Measurements from ENCODE around the gene CD28.

CD28 gene

GRCh38 chr2:203715744-203716143 lies 9.3 kb downstream of the CD28 start:
- DNase-seq (ENCODE audit: low spot score), result no peak

GRCh38 chr2:203718087-203718486 lies 11.6 kb downstream of the CD28 start:
- DNase-seq (ENCODE audit: low spot score), result no peak

DNA sequence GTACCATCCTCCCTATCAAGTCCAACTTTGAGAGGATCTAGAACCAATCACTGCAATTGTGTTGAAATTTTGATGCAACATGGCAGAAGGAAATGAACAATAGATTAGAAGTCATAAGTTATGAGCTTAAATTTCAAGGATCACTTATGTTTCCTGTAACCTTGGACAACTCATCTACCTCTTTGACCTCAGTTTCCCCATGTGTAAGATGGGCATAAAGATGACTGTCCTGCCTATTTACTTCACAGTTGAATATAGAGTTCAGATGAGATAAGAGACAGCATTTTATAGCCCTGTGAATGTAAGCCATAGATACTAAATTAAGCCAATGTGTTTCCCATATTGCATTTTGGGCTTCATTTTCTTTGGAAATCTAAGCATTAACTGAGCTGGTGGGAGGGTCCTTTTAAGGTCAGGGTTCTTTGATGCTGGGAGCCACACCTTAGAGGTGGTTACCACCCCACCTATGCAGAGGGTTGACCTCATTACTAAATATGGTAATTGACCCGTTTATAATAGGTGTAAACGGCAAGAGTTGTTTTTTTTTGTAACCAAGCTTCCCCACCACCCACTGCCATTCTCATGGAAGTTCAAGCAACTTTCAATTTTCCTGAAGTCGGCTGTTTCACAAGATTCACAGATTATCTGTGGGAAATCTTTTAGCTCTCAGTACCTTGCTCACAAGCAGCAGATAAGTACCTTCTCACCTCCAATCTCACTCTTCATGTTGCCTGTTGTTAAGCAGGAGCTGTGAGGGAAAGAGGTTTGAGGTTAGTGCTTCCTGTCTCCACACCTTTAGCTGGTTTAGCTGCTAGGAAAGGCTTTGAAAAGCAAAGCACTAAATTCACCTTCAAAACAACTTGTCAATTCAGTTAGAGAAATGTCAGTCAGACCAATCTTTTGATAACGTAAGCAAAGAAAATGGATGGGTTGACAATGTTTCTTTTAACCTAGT lies 13.3 kb downstream of the CD28 start:
- DNase-seq (ENCODE audit: low spot score), result no peak

GRCh38 chr2:203720915-203721672 lies 14.7 kb downstream of the CD28 start:
- DNase-seq (ENCODE audit: low spot score), result no peak

DNA sequence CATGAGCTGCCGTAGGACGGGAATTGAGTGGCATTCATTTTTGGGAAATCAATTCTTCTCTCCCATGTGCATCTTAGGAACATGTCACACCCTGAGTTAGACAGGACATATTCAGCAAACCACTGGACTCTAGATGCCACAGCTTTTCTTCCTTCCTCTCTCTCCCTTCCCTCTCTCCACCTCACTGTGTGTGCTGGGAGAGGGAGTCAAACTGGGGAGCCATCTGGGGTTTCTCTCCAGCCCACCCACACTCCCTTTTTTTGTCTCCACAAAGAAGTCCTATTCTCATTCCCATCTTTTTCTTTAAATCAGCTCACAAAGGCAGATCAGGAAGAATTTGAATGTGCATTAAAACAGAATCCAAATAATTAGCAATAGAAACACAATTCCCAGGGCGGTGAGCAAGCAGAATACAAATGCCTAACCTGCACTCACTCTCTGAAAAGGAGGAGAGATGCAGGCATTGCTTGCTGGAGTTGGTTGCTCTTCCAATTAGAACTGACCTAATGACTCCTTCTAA lies 15.4 kb downstream of the CD28 start:
- no peak for DNase-seq (ENCODE audit: low spot score)

GRCh38 chr2:203722411-203722810 lies 16.0 kb downstream of the CD28 start:
- DNase-seq (ENCODE audit: low spot score), result no peak

DNA sequence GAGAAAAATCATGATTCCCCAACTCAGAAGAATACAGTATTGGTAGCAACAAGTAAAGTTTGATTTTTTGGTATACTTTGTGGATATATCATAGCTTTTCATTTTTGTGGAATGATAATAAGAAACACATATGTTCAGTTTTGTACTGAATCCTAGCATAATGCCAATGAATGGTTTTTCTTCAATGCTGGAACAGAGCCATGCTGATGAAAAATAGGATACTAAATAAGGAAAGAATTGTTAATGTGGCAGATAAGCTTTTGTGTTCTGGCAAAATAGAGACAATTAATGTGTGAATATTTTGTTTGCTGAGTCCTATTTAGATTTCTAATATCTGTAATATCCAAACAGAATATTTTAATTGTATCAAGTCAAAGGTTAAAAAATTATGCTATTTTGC lies 21.9 kb downstream of the CD28 start:
- DNase-seq (ENCODE audit: low spot score), result no peak

GRCh38 chr2:203730076-203730729 lies 23.8 kb downstream of the CD28 start:
- no peak for DNase-seq (ENCODE audit: low spot score)

- DNase-seq (ENCODE audit: low spot score), result no peak
These were observed 24.4 kb downstream of the CD28 start for GRCh38 chr2:203730883-203731282.

- peak; percentile 20 for DNase-seq (ENCODE audit: low spot score)
These were observed 25.9 kb downstream of the CD28 start for GRCh38 chr2:203732092-203732952.

DNA sequence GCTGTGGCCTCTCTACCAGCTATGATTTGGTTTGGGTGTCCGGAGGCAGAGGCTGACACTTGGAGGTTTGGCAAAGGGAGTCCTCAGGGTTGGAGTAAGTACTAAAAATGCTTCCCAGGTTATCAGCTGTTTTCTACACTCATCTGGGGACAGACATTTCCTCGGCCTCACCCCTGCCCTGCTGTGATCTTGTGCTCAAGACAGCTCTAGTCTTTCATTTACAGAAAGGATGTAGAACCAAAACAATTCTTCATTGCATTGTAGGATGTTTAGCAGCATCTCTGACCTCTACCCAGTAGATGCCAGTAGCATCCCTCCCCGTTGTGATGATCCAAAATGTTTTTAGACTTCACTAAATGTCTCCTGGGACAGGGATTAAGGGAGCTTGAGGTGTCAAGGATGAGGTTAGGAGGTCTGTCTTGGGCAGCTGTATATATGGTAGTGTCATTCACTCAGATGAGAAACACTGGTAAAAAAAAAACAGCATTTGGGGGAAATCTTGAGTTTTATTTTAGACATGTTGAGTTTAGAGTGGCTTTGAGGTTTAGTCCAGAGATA lies 26.6 kb downstream of the CD28 start:
- DNase-seq (ENCODE audit: low spot score), result no peak

DNA sequence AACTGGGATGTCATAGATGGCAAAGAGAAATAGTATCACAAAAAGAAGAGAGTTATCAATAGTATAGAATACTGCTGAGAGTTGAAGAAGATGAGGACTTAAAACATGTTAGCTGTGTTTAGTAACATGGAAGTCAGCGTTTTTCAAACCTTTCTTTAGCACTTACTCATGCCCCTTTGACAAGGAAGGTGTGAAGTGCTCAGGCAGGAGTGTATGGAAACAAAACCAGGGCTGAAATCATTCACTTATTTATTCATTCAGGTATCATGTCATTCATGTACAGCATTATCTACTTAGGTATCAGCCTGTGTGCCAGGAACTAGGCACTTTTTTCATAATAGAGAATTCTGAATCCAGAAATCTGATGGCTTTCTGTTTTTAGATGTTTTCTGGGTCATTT lies 27.2 kb downstream of the CD28 start:
- DNase-seq (ENCODE audit: low spot score), result no peak

DNA sequence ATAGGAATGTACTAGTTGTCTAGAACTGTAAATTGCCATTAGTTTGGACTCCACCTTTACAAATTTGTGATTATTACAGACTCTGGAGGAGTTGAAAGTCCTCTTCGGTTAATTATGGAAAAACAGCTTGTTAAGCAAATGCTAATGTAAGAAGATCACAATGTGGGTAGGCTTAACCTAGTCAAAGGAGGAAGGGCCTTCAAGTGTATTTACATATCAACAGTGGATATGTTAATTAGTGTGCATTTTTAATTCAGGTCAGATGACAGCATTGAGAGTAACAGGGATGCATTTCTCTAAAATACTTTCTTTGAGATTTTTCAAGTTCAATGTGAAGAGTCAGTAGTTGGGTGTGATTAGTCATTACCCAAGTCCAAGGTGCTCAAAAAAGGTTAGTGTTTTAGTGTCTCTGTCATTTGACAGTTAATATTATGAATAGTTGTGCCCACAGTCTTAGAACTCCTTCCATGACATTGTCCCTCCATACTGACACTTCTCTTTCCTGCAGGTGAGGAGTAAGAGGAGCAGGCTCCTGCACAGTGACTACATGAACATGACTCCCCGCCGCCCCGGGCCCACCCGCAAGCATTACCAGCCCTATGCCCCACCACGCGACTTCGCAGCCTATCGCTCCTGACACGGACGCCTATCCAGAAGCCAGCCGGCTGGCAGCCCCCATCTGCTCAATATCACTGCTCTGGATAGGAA lies 28.0 kb downstream of the CD28 start:
- DNase-seq (ENCODE audit: low spot score), result no peak

GRCh38 chr2:203737360-203737759 lies 30.9 kb downstream of the CD28 start:
- DNase-seq (ENCODE audit: low spot score), result no peak

DNA sequence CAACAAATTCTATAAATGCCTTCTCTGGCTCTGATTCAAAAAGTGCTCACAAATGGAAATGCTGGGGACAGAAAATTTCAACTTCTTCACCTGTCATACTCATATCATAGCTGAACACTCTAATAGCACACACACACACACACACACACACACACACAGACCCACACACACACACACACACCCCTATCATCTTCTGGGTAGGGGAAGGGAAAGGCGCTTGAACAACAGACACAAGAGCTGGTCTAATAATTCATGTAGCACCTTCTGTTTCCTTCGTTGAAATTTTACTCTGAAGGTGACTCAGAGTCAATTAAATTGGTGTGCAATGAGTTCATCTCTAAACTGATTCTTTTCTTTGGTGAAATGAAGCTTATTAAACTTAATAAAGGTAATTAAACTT lies 32.9 kb downstream of the CD28 start:
- no peak for DNase-seq (ENCODE audit: low spot score)

GRCh38 chr2:203740871-203741281 lies 34.4 kb downstream of the CD28 start:
- no peak for DNase-seq (ENCODE audit: low spot score)

DNA sequence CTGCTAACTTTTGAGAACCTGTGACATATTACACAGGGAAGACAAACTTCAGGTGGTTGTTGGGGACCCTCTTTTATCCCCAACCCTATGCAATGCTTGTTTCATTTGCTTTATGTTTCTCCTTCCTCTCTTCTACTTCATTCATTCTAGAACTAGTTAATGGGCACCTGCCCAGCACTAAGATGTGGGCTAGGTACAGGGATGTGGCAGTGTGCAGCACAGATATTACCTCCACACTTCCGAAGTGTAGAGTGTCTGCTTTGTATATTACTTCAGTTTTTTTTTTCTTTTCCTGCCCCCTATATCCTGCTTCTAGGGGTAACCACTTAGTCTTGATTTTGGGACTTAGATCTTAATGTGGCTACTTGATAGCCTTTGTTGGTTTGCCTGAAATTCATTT lies 35.1 kb downstream of the CD28 start:
- no peak for DNase-seq (ENCODE audit: low spot score)

DNA sequence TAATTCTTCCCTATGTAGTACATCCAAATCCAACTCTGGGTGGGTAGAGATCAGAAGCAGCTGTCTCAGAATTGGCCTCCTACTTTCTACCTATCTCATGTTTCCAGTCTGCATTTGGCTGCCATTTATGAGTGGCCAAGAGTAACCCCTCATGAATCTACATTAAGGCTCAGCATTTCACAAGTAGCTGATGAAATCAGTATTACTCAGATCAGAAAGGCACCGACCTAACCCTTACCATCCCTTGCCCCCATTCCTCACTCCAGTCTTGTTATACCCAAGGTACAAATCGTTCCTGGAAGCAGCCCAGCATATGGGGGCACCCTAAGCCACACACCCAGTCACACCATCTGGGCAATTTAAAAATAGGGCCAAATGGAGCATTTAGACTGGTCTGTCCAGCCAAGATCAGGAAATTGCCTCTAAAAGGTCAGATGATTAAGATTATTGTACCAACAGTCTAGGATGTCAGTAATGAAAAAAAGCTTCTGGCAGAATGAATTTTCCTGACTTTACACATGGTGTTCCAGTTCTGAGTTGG lies 37.1 kb downstream of the CD28 start:
- no peak for DNase-seq (ENCODE audit: low spot score)

DNA sequence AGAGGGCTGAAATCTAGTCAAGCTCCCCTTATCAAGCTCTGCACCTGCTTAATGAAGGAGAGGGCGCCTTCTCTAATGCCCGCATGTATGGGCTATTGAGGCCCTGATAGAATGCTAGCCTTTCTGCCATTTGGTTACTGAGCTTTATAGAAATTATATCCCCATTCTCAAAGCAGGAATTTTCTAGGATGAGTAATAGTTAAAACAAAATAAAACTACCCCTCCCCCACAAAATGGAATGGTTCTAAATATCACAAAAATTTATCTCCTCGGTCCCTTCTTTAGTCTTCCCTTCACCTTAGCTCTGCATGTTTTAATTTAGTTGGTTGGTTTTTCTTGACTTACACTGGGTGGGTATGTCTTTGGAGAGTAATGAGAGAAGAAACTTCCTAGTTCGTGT lies 37.7 kb downstream of the CD28 start:
- DNase-seq (ENCODE audit: low spot score), result no peak

GRCh38 chr2:203745267-203745666 lies 38.8 kb downstream of the CD28 start:
- DNase-seq (ENCODE audit: low spot score), result no peak
